SH-SY5Y (cell line): Measurements from ENCODE around the gene CRACDL.

Source experiments
- GATA2 ChIP-seq: IDR thresholded peaks from 2 replicates; pipeline ENCODE4 v1.6.1; 2011; ENCODE audit warnings: mild to moderate bottlenecking, low read depth, low read length
- GATA3 ChIP-seq: IDR thresholded peaks from 2 replicates; pipeline ENCODE4 v1.6.1; 2011; ENCODE audit warnings: low read depth, mild to moderate bottlenecking, low read length, moderate library complexity

DNA sequence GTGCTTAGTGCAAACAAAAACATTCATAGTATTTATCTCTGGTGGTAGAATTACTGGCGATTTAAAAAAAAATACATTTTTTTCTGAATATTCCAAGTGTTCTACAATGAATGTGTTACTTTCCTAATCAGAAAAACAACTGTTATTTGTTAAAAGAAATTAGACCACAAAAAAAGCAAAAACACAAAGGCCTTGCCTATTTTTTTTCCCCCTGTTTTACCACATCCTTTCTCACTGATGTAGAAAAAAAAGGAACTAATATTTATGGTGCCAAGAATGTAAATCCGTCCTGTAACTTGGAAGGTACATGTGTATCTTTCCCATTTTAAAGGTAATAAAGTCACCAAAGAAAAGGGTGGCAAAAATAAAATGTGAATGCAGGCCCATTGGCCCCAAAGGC lies 176.7 kb downstream of the CRACDL start:
- TF ChIP-seq GATA3 = no peak
- TF ChIP-seq GATA2 = no peak
